ENCODE measurements around the gene DPY19L1.

- no peak for TF ChIP-seq POLR2A (IDR thresholded peaks at IDR 0.05; ENCODE audit: low read depth, low read length)
- no peak for TF ChIP-seq POLR2AphosphoS5 (IDR thresholded peaks at IDR 0.05; ENCODE audit: low read depth, low read length)
Observed at GRCh38 chr7:35021445-35021844, 15.8 kb downstream of the DPY19L1 start.
